ENCODE results near the gene MEX3C.

- TF ChIP-seq, protein P1, sequence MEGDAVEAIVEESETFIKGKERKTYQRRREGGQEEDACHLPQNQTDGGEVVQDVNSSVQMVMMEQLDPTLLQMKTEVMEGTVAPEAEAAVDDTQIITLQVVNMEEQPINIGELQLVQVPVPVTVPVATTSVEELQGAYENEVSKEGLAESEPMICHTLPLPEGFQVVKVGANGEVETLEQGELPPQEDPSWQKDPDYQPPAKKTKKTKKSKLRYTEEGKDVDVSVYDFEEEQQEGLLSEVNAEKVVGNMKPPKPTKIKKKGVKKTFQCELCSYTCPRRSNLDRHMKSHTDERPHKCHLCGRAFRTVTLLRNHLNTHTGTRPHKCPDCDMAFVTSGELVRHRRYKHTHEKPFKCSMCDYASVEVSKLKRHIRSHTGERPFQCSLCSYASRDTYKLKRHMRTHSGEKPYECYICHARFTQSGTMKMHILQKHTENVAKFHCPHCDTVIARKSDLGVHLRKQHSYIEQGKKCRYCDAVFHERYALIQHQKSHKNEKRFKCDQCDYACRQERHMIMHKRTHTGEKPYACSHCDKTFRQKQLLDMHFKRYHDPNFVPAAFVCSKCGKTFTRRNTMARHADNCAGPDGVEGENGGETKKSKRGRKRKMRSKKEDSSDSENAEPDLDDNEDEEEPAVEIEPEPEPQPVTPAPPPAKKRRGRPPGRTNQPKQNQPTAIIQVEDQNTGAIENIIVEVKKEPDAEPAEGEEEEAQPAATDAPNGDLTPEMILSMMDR (conservative IDR thresholded peaks at IDR 0.05 in 1 of 2, IDR thresholded peaks at IDR 0.05 in 1 of 2; ENCODE audit: low read depth in 1 of 2, low read length in 2 of 2), result no peak
- no peak for TF ChIP-seq EZH2 (IDR thresholded peaks at IDR 0.05; ENCODE audit: low read length, missing control alignments)
These were observed 36.9 kb upstream of the MEX3C start for GRCh38 chr18:51234117-51235008.
